H9 (cell line): ENCODE measurements around the gene ACR. TPM values are rescaled to one million over a fixed set of nuclear protein-coding genes. Genes with fewer than 3 reads are reported as not detected.

Source experiments
- DNase-seq: peaks from one replicate; pipeline ENCODE4 v3.0.0-alpha.2; 2017
- H2AFZ ChIP-seq: one replicate; pipeline ENCODE4 v1.6.1; 2013; ENCODE audit warnings: mild to moderate bottlenecking, low read length, control low read depth, moderate library complexity
- H2AK5ac ChIP-seq: 2 replicates; pipeline ENCODE4 v1.6.1; 2013; ENCODE audit warnings: low read length, control low read depth, mixed read lengths; ENCODE audit not compliant: insufficient read length
- H2BK120ac ChIP-seq: one replicate; pipeline ENCODE4 v1.6.1; 2013; ENCODE audit warnings: low read depth, mild to moderate bottlenecking, low read length, control low read depth, inconsistent platforms; ENCODE audit not compliant: poor library complexity, severe bottlenecking
- H2BK12ac ChIP-seq: 2 replicates; pipeline ENCODE4 v1.6.1; 2013; ENCODE audit warnings: low read length, control low read depth, mixed read lengths, low read depth; ENCODE audit not compliant: insufficient read length
- H2BK15ac ChIP-seq: 2 replicates; pipeline ENCODE4 v1.6.1; 2013; ENCODE audit warnings: low read depth, low read length, control low read depth
- H2BK20ac ChIP-seq: one replicate; pipeline ENCODE4 v1.6.1; 2013; ENCODE audit warnings: low read depth, mild to moderate bottlenecking, low read length, control low read depth, inconsistent platforms; ENCODE audit not compliant: poor library complexity, severe bottlenecking
- H2BK5ac ChIP-seq: 2 replicates; pipeline ENCODE4 v1.6.1; 2013; ENCODE audit warnings: low read length, control low read depth, mixed read lengths; ENCODE audit not compliant: insufficient read length
- H3K14ac ChIP-seq: 2 replicates; pipeline ENCODE4 v1.6.1; 2013; ENCODE audit warnings: low read length, control low read depth; ENCODE audit not compliant: insufficient read depth
- H3K18ac ChIP-seq: 2 replicates; pipeline ENCODE4 v1.6.1; 2013; ENCODE audit warnings: low read depth, mild to moderate bottlenecking, mixed read lengths, low read length, control low read depth; ENCODE audit not compliant: insufficient read length
- H3K23ac ChIP-seq: 2 replicates; pipeline ENCODE4 v1.6.1; 2013; ENCODE audit warnings: low read length, control low read depth, mixed read lengths, low read depth; ENCODE audit not compliant: insufficient read length
- H3K23me2 ChIP-seq: 2 replicates; pipeline ENCODE4 v1.6.1; 2013; ENCODE audit warnings: low read depth, mild to moderate bottlenecking, mixed read lengths, low read length, control low read depth; ENCODE audit not compliant: insufficient read length, poor library complexity, severe bottlenecking
- H3K27ac ChIP-seq: 2 replicates; pipeline ENCODE4 v1.5.1; 2013; ENCODE audit warnings: low read length, control low read depth, mixed read lengths, low read depth; ENCODE audit not compliant: insufficient read length
- H3K27me3 ChIP-seq: 2 replicates; pipeline ENCODE4 v1.6.1; 2013; ENCODE audit warnings: low read length, control low read depth, inconsistent platforms; ENCODE audit not compliant: insufficient read depth
- H3K4ac ChIP-seq: 2 replicates; pipeline ENCODE4 v1.6.1; 2013; ENCODE audit warnings: low read depth, mild to moderate bottlenecking, control low read depth, inconsistent platforms, low read length, moderate library complexity
- H3K4me1 ChIP-seq: 2 replicates; pipeline ENCODE4 v1.6.1; 2013; ENCODE audit warnings: low read length, control low read depth, inconsistent platforms; ENCODE audit not compliant: insufficient read depth
- H3K4me2 ChIP-seq: 2 replicates; pipeline ENCODE4 v1.6.1; 2013; ENCODE audit warnings: low read length, control low read depth, mixed read lengths; ENCODE audit not compliant: insufficient read length, insufficient read depth
- H3K56ac ChIP-seq: 2 replicates; pipeline ENCODE4 v1.6.1; 2013; ENCODE audit warnings: low read depth, mild to moderate bottlenecking, mixed read lengths, low read length, control low read depth; ENCODE audit not compliant: insufficient read length
- H3K79me1 ChIP-seq: 2 replicates; pipeline ENCODE4 v1.6.1; 2013; ENCODE audit warnings: low read depth, mild to moderate bottlenecking, moderate library complexity, low read length, control low read depth, inconsistent platforms; ENCODE audit not compliant: insufficient read depth, poor library complexity, severe bottlenecking
- H3K79me2 ChIP-seq: 2 replicates; pipeline ENCODE4 v1.6.1; 2013; ENCODE audit warnings: low read length, control low read depth, inconsistent platforms; ENCODE audit not compliant: insufficient read depth
- H3K9ac ChIP-seq: 2 replicates; pipeline ENCODE4 v1.6.1; 2013; ENCODE audit warnings: low read length, control low read depth, mixed read lengths; ENCODE audit not compliant: insufficient read length; ENCODE audit errors: extremely low read depth
- H3K9me3 ChIP-seq: one replicate; pipeline ENCODE4 v1.6.1; 2013; ENCODE audit warnings: low read depth, low read length, inconsistent platforms; ENCODE audit not compliant: control insufficient read depth
- H3T11ph ChIP-seq: one replicate; pipeline ENCODE4 v1.6.1; 2013; ENCODE audit warnings: mild to moderate bottlenecking, low read length, control low read depth, inconsistent platforms
- H4K20me1 ChIP-seq: one replicate; pipeline ENCODE4 v1.6.1; 2013; ENCODE audit not compliant: control insufficient read depth, insufficient read length, insufficient read depth
- H4K5ac ChIP-seq: 2 replicates; pipeline ENCODE4 v1.6.1; 2013; ENCODE audit warnings: low read depth, mild to moderate bottlenecking, mixed read lengths, low read length, control low read depth; ENCODE audit not compliant: insufficient read length
- H4K8ac ChIP-seq: replicated peaks from 2 replicates; pipeline ENCODE4 v1.6.1; 2013; ENCODE audit warnings: low read length, control low read depth, mixed read lengths, low read depth; ENCODE audit not compliant: insufficient read length
- H4K91ac ChIP-seq: 2 replicates; pipeline ENCODE4 v1.6.1; 2013; ENCODE audit warnings: low read depth, mild to moderate bottlenecking, moderate library complexity, mixed read lengths, low read length, control low read depth; ENCODE audit not compliant: insufficient read length
- H3K27ac Mint-ChIP-seq, 3 experiments: 2 replicates in 2 of 3; 3 replicates in 1 of 3; pipeline ENCODE4 v1.8.0; 2020 to 2021; ENCODE audit warnings: mixed read lengths in 3 of 3, mild to moderate bottlenecking in 1 of 3, moderate library complexity in 1 of 3
- H3K27me3 Mint-ChIP-seq: 2 replicates; pipeline ENCODE4 v1.8.0; 2021; ENCODE audit warnings: low read depth, mild to moderate bottlenecking, moderate library complexity, mixed read lengths
- H3K36me3 Mint-ChIP-seq, 3 experiments: 2 replicates in 2 of 3; 3 replicates in 1 of 3; pipeline ENCODE4 v1.8.0; 2020 to 2021; ENCODE audit warnings: low read depth in 3 of 3, mixed read lengths in 3 of 3; ENCODE audit not compliant: insufficient read depth in 1 of 3
- H3K4me1 Mint-ChIP-seq, 2 experiments: 2 replicates each; pipeline ENCODE4 v1.8.0; 2020; ENCODE audit warnings: mixed read lengths in 2 of 2
- H3K4me3 Mint-ChIP-seq, 2 experiments: 2 replicates in 1 of 2; 3 replicates in 1 of 2; pipeline ENCODE4 v1.8.0; 2020 to 2021; ENCODE audit warnings: mild to moderate bottlenecking in 2 of 2, mixed read lengths in 2 of 2, moderate library complexity in 1 of 2
- H3K9me3 Mint-ChIP-seq, 2 experiments: 2 replicates in 1 of 2; 3 replicates in 1 of 2; pipeline ENCODE4 v1.8.0; 2020; ENCODE audit warnings: mild to moderate bottlenecking in 2 of 2, mixed read lengths in 2 of 2, moderate library complexity in 1 of 2
- CTCF ChIP-seq: fragments of 200-600 bp; sonication (generic); conservative IDR thresholded peaks from 3 replicates; pipeline ENCODE4 v1.8.0; 2021; ENCODE audit warnings: antibody characterized with exemption, mild to moderate bottlenecking
- WGBS: extraction: QIAGEN DNeasy Blood & Tissue Kit; methylation state at CpG from one replicate; pipeline ENCODE4 v1.1.7; 2013; ENCODE audit warnings: missing lambda C conversion rate, low lambda C conversion rate, mixed read lengths; ENCODE audit not compliant: insufficient read length; ENCODE audit errors: extremely low coverage; 5-methylcytosine and 5-hydroxymethylcytosine counted together
- total RNA-seq: library from RNA; stranded (reverse); gene quantifications from 2 replicates; pipeline ENCODE4 v1.2.1, GENCODE V29; 2021

Gene ACR
- total RNA-seq, 1 experiment from 2014 or later: 0.35 TPM

- Histone ChIP-seq H3K14ac (no peak overlapping the region; the same call in 1 of the 2 replicates), H2BK20ac (no peak overlapping the region), H2BK12ac (no peak overlapping the region), H4K20me1 (no peaks in the 10 kb centered on the region), H4K8ac (no peak overlapping the region), H3K79me2 (no peaks in the 10 kb centered on the region), H3K27me3 (peaks cover 25% of the 10 kb centered on the region; the same call in 1 of the 2 replicates), H3K4me1 (no peaks in the 10 kb centered on the region), H2AK5ac (no peak overlapping the region), H3K79me1 (no peaks in the 10 kb centered on the region), H4K91ac (no peak overlapping the region), H2AFZ (no peak overlapping the region), H2BK120ac (no peak overlapping the region), H3K23me2 (peaks cover 9% of the 10 kb centered on the region), H4K5ac (no peak overlapping the region), H3K27ac (no peak overlapping the region), H2BK15ac (no peak overlapping the region), H3K18ac (no peak overlapping the region), H3K4me2 (no peak overlapping the region), H3T11ph (no peak overlapping the region), H3K4ac (no peak overlapping the region), H2BK5ac (no peak overlapping the region), H3K23ac (no peak overlapping the region), H3K9me3 (no peaks in the 10 kb centered on the region), H3K9ac (no peak overlapping the region), H3K56ac (no peak overlapping the region)
- H3K27me3 Mint-ChIP-seq: peaks cover 53% of the 10 kb centered on the region
- no peak for TF ChIP-seq CTCF
- H3K27ac Mint-ChIP-seq: no peak overlapping the region
- peaks cover 0 to 4% of the 10 kb centered on the region in 2 experiments; a peak in 1 of 5 replicates for H3K9me3 Mint-ChIP-seq
- WGBS: no CpG with 5 or more reads among the region's 8 CpGs
- H3K36me3 Mint-ChIP-seq: peaks cover 4 to 14% (median 13%) of the 10 kb centered on the region in 3 experiments; a peak in 6 of 7 replicates
- no peak overlapping the region for H3K4me3 Mint-ChIP-seq
- DNase-seq: no peak
- peaks cover 8 to 10% of the 10 kb centered on the region in 2 experiments for H3K4me1 Mint-ChIP-seq
Observed at GRCh38 chr22:50724616-50725015, 13.4 kb upstream of the ACR start.
